ENCODE measurements around the gene SAP25. TPM values are rescaled to one million over a fixed set of nuclear protein-coding genes. Genes with fewer than 3 reads are reported as not detected.
"Not testable (repeated sequence)": the region's sequence is repeated elsewhere in the genome, so short reads cannot be mapped to it uniquely, and the experiment has no call there.

SAP25 gene
- total RNA-seq, 1 experiment from 2014 or later, result not detected

GRCh38 chr7:100535982-100536381 lies 37.7 kb downstream of the SAP25 start:
- not testable (repeated sequence) for DNase-seq (ENCODE audit: low spot score)

- no peak for DNase-seq (ENCODE audit: low spot score)
Measured at GRCh38 chr7:100532165-100533022, 41.3 kb downstream of the SAP25 start.

- DNase-seq (ENCODE audit: low spot score), result not testable (repeated sequence)
Measured at GRCh38 chr7:100528108-100528866, 45.4 kb downstream of the SAP25 start.

GRCh38 chr7:100523192-100523591 lies 50.5 kb downstream of the SAP25 start:
- DNase-seq (ENCODE audit: low spot score), result not testable (repeated sequence)

Other genes starting within 250 kb of the SAP25 start
- gene PILRB, start 215.8 kb downstream of the SAP25 start, total RNA-seq (2014; rRNA removed; shearing (Covaris generic)), result 4.4 and 4.6 TPM in 2 replicates
- 0.54 TPM in 1 of 2 replicates, not detected in the other for gene PILRA, start 200.4 kb downstream of the SAP25 start, total RNA-seq (2014; rRNA removed; shearing (Covaris generic))
- gene ZCWPW1, start 145.2 kb downstream of the SAP25 start, total RNA-seq (2014; rRNA removed; shearing (Covaris generic)), result 1.9 and 2.2 TPM in 2 replicates
- 25.8 and 28.5 TPM in 2 replicates for gene MEPCE, start 144.1 kb downstream of the SAP25 start, total RNA-seq (2014; rRNA removed; shearing (Covaris generic))
- 22.6 and 31.5 TPM in 2 replicates for gene PPP1R35, start 137.4 kb downstream of the SAP25 start, total RNA-seq (2014; rRNA removed; shearing (Covaris generic))
- 0.84 and 1.0 TPM in 2 replicates for gene SPACDR, start 109.6 kb downstream of the SAP25 start, total RNA-seq (2014; rRNA removed; shearing (Covaris generic))
- 19.4 and 28.2 TPM in 2 replicates for gene TSC22D4, start 94.7 kb downstream of the SAP25 start, total RNA-seq (2014; rRNA removed; shearing (Covaris generic))
- gene NYAP1, start 90.0 kb downstream of the SAP25 start, total RNA-seq (2014; rRNA removed; shearing (Covaris generic)), result not detected in 2 replicates
- 4.9 and 7.6 TPM in 2 replicates for gene AGFG2, start 34.7 kb downstream of the SAP25 start, total RNA-seq (2014; rRNA removed; shearing (Covaris generic))
- 3.4 TPM in 2 replicates for gene LRCH4, start 12.2 kb upstream of the SAP25 start, total RNA-seq (2014; rRNA removed; shearing (Covaris generic))
- 0.15 TPM in 1 of 2 replicates, not detected in the other for gene FBXO24, start 12.4 kb upstream of the SAP25 start, total RNA-seq (2014; rRNA removed; shearing (Covaris generic))
- gene PCOLCE, start 28.5 kb upstream of the SAP25 start, total RNA-seq (2014; rRNA removed; shearing (Covaris generic)), result 123 and 180 TPM in 2 replicates
- gene MOSPD3, start 38.6 kb upstream of the SAP25 start, total RNA-seq (2014; rRNA removed; shearing (Covaris generic)), result 10.1 and 18.5 TPM in 2 replicates
- gene TFR2, start 67.7 kb upstream of the SAP25 start, total RNA-seq (2014; rRNA removed; shearing (Covaris generic)), result 0.25 TPM in 1 of 2 replicates, not detected in the other
- gene ACTL6B, start 82.5 kb upstream of the SAP25 start, total RNA-seq (2014; rRNA removed; shearing (Covaris generic)), result not detected in 2 replicates
- 65.0 and 67.1 TPM in 2 replicates for gene GNB2, start 99.8 kb upstream of the SAP25 start, total RNA-seq (2014; rRNA removed; shearing (Covaris generic))
- 2.6 and 4.1 TPM in 2 replicates for gene GIGYF1, start 120.3 kb upstream of the SAP25 start, total RNA-seq (2014; rRNA removed; shearing (Covaris generic))
- gene POP7, start 132.2 kb upstream of the SAP25 start, total RNA-seq (2014; rRNA removed; shearing (Covaris generic)), result 61.6 and 80.1 TPM in 2 replicates
- gene EPO, start 146.6 kb upstream of the SAP25 start, total RNA-seq (2014; rRNA removed; shearing (Covaris generic)), result not detected in 2 replicates
- not detected in 2 replicates for gene ZAN, start 159.7 kb upstream of the SAP25 start, total RNA-seq (2014; rRNA removed; shearing (Covaris generic))

All from H4 (cell line).